Embryonic facial prominence (tissue), 1 donor: Measurements from ENCODE around the gene ZFPM1.
"Not testable (repeated sequence)": the region's sequence is repeated elsewhere in the genome, so short reads cannot be mapped to it uniquely, and the experiment has no call there.

Source experiments
- DNase-seq: peaks from one replicate; pipeline ENCODE4 v3.0.0-alpha.2; 2016; ENCODE audit errors: extremely low spot score

Gene ZFPM1

DNA sequence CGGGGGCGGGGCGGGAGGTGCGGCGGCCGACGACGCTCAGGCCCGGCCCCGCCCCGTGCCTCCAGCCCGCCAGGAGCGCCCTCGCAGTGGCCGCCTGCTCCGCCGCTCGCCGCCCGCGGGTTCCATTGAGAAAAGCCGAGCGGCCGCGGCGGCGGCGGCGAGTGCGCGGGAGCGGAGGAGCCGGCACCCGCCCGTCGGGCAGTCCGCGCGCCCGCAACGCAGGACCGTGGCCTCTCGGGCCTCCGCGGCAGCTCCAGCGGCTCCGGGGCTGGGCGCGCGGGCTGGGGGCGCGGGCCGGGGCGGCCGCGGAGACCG lies at the start of gene ZFPM1:
ZFPM1 (plus strand) TSS at position 64 of the 315 bp plus-strand sequence. CDS start 359 bp downstream, outside the sequence.
- DNase-seq, result no peak

GRCh38 chr16:88403794-88404581 lies 49.1 kb upstream of the ZFPM1 start:
- no peak for DNase-seq

- DNase-seq, result no peak
These were observed 48.3 kb upstream of the ZFPM1 start for GRCh38 chr16:88404769-88405168.

DNA sequence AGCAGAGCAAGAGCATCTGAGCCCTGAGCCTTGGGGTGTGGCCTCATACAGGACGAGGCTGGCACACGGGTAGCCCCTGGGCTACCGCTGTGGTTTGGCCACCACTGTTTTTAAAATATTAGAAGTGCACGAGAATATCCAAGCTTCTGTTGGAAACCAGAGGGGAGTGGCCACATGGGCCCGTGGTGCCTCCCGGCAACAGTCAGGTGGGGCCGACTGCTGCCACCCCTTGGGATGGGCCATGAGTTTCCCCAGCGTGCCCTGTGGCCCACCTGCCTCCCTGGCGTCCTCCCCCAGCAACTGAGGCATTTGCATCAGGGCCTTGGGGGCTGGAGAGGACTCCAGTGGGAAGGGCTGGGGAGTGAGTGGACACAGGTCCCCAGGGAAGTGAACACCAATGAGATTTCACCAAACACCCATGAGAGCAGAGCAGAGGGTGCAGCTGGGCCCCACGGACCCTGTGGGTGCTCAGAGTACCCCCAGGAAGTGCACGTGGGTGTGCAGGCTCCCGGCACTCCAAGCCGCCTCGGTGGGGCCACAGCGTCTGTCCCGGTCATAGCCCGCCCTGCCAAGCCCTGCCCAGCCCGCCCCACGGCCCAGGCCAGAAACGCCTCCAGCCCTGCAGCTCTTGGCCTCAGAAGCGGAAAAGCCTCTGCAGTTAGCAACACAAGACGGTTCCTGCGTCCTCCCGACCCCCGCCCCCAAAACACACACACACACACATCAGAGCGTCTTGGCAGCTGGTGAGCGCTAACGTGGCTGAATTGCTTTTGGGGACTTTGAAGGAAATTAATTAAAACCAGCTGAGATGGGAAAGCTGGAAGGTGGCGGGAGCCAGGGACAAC lies 47.6 kb upstream of the ZFPM1 start:
- DNase-seq, result peak; percentile 25

GRCh38 chr16:88406096-88407041 lies 46.7 kb upstream of the ZFPM1 start:
- no peak for DNase-seq

- no peak for DNase-seq
These were observed 46.0 kb upstream of the ZFPM1 start for GRCh38 chr16:88407042-88407420.

DNA sequence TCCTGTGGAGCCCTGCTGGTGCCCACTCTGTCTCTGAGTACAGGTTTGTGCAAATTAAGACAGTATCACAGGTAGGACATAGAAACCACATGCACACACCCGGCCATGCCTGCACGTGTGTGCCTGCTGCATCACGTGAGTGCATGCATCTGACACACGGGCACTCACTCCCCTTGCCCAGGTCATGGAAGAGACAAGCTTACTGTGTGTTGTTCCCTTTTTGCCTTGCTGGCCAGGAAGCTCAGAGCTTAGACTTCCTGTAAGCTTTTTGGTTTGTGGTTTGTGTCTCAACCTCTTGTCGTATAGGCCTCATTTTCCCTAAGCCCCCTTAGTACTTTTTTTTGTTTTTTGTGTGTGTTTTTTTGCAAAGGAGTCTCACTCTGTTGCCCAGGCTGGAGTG lies 45.3 kb upstream of the ZFPM1 start:
- DNase-seq, result no peak

- DNase-seq, result no peak
These were observed 44.4 kb upstream of the ZFPM1 start for GRCh38 chr16:88408561-88409142.

DNA sequence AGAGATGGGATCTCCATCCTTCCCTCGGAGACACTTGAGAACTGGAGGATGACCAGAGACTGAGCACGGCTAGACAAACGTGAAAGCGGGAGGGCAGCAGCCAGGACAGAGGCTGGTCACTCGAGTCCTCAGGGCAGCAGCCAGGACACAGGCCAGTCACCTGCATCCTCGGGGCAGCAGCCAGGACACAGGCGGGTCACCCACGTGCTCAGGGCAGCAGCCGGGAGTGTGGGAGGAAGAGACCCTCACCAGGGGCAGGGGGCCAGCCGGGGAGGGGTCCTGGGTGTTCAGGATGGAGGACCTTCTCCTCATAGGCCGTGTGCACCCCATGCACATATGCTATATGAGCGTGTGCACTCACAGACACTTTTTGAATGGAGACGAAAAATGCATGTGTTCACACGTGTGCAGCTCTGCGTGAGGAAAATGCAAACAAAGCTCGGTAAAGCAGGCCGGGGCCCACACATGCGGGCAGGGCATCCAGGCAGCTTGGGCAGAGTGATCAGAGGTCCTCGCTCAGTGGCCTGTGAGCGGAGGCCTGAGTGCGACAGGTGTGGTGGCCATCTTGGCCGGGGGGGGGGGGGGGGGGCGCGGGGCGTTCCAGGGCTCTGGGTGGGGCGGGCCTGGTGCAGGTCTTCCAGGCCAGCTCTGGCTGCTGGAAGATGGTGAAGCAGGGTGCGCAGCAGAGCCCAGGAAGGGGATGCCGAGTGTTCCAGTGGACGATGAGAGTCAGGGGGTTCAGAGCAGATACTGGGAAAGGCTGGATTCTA lies 43.6 kb upstream of the ZFPM1 start:
- no peak for DNase-seq

DNA sequence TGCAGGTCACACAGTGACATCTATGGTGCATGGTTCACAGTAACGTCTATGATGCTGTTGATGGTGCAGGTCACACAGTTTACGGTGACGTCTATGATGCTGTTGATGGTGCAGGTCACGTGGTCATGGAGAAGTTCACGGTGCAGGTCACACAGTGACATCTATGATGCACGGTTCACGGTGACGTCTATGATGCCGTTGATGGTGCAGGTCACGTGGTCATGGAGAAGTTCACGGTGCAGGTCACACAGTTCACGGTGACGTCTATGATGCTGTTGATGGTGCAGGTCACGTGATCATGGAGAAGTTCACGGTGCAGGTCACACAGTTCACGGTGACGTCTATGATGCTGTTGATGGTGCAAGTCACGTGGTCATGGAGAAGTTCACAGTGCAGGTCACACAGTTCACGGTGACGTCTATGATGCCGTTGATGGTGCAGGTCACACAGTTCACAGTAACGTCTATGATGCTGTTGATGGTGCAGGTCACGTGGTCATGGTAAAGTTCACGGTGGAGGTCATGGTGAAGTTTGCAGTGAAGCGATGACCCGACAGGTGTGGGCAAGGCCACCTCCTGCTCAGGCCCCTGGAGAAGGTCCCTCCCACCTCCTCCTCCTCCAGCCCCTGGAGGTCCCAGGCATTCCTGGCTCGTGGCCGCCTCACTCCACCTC lies 42.6 kb upstream of the ZFPM1 start:
- DNase-seq, result not testable (repeated sequence)

- no peak for DNase-seq
These were observed 41.0 kb upstream of the ZFPM1 start for GRCh38 chr16:88411951-88412576.

- DNase-seq, result no peak
These were observed 40.3 kb upstream of the ZFPM1 start for GRCh38 chr16:88412766-88413165.

- no peak for DNase-seq
These were observed 39.8 kb upstream of the ZFPM1 start for GRCh38 chr16:88413231-88413630.

DNA sequence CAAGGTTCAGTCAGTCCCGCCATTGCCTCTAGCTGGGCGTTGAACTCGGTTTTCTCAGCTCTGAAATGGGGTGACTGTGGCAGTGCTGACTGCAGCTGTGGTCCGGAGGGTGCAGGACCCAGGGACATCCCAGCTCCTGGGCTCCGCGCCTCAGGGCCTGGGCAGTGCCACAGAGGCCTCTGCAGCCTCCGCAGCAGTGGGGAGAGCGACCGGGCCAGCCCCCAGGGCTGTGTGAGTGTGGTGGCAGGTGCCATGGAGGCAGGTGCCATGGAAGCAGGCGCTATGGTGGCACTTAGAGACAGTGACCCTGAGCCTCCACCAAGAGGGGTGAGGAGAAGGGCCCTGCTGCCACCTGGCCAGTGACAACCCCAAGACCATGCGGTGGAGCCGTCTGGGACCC lies 39.4 kb upstream of the ZFPM1 start:
- DNase-seq, result no peak

DNA sequence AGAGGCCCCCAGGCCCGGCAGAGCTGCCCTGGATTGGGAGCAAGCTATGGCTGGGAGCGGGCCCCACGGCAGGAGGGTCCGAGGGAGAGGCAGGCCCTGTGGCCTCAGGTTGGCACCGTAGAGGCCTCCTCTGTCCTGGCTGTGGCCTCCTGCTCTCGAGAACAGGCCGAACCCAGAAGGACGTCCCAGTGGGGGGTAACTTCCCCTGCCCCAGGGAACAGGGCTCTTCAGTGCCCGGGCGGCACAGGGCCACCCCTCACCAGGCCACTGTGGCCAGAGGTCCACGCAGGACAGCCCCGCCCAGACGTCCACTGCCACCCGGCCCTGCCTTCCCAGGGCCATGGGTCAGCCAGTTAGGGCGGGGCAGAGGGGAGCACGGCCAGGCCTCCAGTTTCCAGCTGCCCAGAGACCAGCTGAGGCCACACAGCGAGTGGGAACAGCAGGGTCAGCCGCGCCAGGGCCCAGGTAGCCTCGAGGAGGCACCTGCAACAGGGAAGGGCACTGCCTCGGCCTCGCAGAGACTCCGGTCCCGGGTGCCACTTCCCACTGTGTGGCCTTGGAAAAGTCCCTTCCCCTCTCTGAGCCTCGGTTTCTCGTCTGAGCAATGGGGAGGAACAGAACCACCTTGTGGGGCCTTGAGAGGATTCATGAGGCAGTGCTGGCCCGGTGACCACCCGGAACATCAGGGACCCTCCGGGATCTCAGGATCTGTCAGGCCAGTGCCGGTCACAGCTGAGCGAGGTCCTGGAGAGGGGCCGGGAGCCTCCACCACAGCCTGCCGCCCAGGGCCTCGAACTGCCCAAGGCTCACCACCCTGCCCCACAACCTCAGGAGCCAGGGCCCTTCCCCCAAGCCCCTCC lies 38.3 kb upstream of the ZFPM1 start:
- no peak for DNase-seq

- no peak for DNase-seq
These were observed 37.7 kb upstream of the ZFPM1 start for GRCh38 chr16:88415381-88415705.

DNA sequence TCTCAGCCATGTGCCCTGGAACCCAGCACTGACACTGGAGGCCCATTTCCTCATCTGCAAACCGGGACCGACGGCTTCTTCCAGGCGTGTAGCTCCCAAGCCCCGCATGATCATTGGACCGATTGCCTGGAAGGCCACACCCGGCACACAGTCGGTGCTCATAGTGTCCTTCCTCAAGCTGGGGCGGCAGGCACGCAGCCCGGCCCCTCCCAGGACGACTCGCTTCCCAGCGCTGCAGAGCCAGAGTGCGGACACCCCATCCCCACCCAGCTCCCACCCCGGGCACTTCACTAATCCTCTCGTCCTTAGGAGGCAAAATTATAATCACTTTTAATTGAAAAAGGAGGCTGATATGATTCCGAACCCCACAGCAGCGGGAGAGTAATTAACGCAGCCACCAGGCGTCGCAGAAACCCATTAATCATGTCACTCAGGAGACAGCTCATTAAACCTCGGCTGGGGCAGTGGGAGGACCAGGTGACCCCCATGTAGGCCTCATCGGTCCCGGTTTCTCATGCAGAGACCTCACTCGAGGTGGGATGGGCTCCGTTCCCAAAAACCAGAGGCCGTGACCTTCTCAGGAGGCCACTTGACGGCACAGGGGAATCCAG lies 37.3 kb upstream of the ZFPM1 start:
- DNase-seq, result no peak

- no peak for DNase-seq
These were observed 36.4 kb upstream of the ZFPM1 start for GRCh38 chr16:88416686-88417085.
